Stimulated activated CD8-positive, alpha-beta memory T cell treated with anti-CD3 and anti-CD28 coated beads, Interleukin-7, amount 100 ng/mL, for 4 hours (primary cell): ENCODE data around the gene ZNF532.

Experiments used
- DNase-seq, 2 donors: peaks; one replicate each; pipeline ENCODE4 v3.0.0-alpha.2; 2020; ENCODE audit warnings: low read depth in 2 of 2

Gene ZNF532

DNA sequence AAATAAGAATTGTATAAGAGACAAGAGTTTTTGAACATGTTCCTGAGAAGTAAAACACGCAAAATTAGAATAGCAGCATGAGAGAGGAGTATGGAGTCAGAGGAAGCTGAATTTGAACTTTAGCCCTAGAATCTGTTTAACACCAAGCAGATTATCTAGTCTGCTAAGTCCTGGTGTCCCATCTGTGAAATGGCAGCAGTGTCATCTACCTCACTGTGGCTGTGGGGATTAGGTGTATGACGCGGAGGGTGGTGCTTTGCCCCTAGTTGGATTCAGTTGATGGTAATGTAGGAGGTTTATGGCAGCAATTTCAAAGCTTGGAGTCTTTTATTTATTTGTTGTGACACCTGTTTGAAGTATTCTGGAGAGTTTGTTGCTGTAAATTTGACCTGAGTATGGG is 79.2 kb downstream of the ZNF532 start:
- no peak for DNase-seq

DNA sequence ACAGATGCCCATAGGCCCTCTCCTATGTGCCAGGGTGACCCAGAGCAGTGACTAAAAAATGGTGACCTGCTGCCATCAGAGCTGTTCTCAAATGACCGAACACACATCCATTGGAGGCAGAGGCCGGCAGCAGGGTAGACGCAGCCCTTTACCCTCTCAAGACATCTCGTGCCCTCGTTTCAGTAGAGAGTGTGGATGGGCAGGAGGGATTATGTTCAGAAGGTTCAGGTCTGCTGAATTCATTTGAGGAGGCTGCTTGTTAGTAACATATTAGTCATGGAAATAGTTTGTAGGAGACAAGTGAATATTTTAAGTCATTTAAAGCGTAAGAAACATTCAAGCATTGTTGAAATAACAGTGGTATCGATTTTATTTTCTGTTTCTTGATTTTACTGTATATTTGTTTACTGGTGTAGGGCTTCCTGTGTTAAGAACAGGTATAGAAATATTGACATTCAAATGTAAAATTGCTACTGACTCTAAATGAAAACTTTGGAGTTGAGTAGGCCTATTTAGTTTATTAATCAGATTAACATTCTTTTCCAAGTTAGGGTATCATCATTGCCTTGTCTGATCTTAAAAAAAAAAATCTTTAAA is 82.6 kb downstream of the ZNF532 start:
- DNase-seq = no peak

DNA sequence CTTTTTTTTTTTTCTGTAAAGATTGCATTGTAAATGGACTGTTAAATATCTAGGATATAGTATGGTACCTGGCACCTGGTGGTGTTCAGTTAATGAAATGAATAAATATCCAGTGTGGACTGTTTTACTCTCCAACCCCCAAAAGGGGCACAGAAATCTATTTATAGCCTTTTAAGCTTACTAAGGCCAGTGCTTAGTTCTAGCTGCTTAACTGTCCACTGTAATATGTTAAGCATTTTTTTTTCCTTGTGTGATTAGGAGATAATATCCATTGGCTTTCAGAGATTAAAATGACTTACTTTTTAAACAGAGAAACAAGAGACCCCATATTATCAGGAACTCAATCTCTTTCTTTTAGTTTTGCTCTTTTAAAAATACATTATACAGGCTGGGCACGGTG is 84.4 kb downstream of the ZNF532 start:
- DNase-seq = no peak

DNA sequence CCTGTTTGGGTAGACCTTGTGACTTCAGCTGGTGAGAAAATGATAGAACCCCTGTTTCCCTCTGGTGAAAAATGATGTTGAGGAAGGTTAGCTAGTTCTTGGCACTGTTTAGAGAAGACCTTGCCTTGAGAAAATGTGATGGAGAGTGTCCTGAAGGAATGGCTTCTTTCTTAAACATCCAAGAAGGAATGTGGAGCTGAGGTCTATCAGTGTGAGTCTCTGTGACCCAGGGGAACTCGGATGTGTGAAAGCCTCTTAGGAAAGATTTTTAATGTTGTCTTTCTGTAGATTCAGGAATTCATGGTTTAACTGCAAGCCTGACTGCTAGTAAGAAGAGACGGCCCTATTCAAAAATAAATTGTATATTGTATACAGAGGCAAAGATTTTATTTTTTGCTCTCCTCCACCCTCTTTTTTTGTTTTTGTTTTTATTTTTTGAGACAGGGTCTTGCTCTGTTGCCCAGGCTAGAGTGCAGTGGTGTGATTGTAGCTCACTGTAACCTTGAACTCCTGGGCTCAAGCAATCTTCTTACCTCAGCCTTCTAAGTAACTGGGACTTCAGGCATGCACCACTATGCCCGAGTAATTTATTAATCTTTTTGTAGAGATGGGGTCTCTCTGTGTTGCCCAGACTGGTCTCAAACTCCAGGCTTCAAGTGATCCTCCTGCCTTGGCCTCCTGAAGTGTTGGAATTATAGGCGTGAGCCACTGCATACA is 87.5 kb downstream of the ZNF532 start:
- no peak for DNase-seq

DNA sequence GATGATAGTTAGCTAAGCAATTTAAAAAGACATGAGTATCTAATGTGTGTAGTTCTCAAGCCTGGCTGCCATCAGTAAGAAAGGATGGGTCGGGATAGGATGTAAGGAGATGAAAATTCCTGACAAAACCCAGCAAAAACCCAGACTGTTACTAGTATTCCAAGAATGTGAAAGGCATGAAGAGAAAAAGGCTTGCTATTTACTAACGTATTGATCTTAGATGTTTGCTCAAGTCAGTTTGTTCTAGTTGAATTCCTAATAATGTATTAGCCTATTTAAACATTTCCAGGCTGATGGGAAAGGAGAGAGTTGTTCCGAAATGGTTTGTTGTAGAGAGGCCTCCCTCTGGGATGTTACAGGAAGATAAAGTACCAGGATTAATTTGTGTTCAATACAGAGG is 88.2 kb downstream of the ZNF532 start:
- DNase-seq = no peak

DNA sequence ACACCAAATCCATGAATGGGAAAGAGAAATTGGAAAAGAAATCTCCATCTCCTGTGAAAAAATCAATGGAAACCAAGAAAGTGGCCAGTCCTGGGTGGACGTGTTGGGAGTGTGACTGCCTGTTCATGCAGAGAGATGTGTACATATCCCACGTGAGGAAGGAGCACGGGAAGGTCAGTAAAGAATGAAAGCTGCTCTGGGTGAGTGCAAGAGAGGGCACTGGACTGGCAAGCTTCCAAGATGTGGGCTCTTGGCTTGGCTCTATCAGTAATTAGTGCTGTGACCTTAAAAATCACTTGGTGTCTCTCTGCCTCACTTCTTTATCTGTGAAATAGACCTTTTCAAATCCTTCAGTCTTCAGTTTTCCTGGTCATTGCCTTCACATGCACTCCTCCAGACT is 89.0 kb downstream of the ZNF532 start:
- no peak for DNase-seq

DNA sequence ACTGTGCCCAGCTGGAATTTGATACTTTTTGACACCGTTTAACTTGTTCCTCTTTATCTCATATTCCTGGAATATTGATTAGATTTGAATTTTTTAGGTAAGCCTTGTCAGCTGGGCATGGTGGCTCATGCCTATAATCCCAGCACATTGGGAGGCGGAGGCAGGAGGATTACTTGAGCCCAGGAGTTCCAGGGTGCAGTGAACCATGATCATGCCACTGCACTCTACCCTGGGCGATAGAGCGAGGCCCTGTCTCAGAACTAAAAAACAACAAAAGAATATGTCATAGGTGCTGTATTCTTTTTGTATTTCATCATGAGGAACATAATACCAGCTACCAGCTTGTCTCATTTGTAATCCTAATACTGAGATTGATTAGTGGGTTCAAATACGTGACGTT is 90.3 kb downstream of the ZNF532 start:
- DNase-seq = no peak

DNA sequence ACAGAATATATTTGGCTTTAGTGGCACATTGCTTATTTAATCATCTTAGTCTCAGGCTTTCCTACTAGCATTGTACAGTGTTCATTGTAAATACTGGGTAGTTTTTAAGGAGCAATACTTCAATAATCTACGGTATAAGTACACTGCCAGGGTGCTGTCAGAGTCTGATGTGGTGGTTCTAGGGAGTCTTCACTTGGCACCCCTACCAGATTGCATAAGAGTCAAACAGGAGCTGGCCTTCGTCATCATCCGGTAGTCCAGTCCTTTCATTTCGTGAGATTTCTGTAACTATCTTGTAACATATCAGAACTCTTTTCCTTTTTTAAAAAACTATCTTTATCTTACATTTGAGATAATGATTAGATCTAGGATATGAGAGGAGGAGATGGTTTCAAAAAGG is 91.1 kb downstream of the ZNF532 start:
- no peak for DNase-seq

DNA sequence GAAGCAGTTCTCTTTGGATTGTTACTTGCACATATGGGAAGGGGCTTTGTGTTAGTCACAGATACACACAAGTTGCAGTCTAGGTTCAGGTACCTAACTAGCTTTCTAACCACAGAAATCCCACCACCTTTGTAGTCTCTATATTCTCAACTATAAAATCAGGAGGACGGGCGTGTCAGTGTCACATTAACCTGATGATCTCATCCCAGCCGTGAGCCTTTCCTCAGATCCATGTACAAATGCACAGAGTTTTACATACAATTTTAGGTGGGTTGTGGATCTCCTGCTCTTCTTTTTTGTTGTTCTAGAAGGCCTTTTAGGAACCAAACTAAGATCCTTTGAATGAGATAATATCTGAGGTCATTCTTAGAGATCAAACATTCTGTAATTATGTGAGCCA is 94.0 kb downstream of the ZNF532 start:
- no peak for DNase-seq

DNA sequence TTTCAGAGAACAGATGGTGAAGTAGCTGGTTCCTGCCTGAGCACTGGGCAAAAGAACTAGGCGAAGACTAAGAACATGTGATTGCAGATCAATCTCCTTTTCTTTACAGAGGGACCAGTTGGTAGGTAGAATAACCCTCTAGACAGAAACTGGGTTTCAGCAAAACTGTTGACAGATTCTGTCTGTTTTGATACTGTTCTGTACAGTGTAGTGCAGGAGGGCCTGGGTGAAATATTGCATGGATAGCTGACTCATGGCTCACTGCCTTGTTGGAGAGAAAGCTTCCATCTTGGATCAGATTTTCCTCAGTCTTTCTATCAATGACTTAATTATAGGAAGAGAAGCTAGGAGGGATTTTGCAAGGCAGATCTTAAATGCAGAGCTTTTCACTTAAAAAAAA is 95.8 kb downstream of the ZNF532 start:
- no peak for DNase-seq

DNA sequence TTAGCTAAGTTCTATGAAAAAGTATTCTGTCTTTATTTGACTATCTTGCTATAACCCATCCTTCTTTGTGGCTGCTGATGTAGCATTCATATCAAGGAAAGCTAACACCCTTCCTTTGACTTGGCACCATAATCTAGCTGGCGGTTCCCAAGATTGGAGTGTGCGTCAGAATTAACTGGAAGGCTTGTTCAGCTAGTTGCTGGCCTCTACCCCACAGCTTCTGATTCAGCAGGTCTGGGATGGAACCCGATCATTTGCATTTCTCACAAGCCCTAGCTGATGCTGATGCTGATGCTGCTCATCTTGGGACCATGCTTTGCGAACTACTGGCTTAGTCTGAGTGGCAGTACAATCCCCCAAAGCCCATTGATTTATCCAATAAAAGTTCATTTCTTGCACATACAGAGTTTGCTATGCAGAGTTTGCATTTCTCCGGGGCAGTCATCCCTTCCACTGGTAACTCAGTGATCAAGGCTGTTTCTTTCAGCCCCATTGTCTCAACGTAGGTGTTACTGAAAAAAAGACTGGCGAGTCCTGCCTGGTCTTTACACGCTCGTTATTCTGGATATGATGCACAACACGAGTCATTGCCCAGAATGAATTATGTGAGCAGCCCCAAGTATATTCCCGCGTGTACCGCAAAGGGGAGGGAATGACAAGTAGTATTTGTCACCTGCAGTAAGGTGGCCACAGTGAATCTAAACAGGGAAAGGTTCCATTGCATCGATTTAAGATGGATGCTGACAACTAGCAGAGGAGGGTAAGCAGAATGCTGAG is 96.5 kb downstream of the ZNF532 start:
- DNase-seq = no peak

DNA sequence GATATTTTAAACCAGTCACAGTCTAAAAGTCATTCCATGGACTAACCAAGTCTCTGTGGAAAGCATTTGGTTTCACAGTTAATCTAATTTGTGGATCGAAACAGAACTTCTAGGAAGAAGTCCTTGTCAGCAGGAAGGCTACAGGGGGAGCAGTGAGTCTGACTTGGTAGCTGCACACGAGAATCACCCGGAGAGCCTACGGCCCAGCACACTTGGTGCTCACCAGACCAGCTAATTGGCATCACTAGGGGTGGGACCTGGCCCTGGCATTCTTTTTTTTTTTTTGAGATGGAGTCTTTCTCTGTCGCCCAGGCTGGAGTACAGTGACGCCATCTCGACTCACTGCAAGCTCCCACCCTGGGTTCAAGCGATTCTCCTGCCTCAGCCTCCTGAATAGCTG is 97.7 kb downstream of the ZNF532 start:
- no peak for DNase-seq

DNA sequence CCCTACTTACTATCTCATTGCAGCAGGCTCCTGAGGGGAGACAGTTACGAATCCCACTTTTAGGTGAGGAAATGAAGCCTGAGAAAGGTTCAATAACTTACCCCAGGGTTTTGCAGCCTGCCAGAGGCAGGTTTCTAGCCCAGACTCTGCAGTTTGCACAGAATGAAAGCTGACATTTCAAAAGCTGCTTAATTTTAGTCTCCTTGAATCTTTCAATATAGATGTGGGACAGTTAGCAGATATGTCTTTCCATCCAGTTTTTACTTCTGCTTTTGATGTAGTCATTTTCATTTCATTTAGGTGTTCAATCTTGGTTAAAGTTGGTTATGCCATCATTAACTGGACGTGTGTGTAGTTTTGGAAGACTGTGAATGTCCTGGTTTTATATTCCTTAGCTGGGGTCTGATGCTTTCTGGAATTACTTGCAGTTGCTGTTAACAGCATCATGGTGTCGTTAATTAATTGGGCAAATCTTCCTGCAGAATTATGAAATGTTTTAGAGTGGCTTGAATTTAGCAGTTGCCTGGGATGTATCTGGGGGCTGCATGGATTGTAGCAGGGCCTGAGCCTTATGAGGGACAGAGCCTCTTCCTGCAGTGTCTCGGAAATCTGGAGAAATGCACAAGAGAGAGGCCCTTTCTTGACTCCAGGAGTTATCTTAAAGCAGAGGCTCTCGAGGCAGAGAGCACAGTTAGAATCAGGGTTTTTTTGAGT is 100.8 kb downstream of the ZNF532 start:
- DNase-seq = no peak

DNA sequence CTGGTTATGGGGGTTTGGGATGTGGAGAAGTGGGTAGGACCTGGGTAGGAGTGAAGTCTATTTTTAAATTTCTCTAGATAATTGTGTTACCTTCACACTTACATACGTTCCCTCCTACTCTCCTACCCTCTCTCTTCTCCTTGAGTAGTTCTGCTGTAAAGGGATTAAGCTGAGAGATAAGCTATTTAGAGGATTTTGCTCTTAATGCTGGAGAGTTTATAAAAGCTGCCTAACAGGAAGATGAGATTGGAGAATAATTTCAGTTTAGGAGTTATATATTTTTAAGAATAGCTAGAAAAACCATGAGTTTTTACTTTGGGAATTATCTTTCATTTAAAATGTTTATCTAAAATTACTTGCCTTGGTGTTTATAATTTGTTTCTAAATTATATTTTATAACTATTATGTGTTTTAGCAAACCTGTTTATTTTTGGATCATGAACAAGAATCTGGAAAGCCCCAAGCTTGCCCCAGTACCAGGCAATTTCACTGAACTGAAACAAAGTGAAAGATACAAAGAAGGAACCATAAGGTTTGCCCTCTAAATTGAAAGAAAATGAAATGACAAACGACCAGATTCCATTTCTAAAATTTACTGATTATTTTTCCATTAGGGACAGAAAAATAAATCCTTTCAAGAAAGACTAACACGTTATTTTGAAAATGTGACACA is 101.5 kb downstream of the ZNF532 start:
- no peak for DNase-seq

DNA sequence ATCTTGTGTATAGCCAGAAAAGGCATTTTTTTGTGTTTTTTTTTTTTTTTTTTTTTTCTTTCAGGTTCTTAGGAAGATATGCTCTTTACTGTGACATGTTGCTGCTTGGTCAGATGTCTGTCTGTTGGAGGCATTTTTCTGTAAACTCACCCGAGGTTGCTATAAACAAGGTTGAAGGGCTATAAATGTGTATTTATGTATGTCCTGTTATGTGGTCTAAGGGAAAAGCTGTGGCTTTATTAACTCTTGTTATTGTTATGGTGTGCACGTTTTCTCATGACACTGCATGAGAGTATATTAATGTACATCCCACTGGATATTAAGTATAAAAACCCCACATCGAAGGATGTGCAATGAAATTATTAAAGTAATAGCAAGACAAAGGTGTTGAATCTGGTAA is 102.0 kb downstream of the ZNF532 start:
- DNase-seq = no peak

DNA sequence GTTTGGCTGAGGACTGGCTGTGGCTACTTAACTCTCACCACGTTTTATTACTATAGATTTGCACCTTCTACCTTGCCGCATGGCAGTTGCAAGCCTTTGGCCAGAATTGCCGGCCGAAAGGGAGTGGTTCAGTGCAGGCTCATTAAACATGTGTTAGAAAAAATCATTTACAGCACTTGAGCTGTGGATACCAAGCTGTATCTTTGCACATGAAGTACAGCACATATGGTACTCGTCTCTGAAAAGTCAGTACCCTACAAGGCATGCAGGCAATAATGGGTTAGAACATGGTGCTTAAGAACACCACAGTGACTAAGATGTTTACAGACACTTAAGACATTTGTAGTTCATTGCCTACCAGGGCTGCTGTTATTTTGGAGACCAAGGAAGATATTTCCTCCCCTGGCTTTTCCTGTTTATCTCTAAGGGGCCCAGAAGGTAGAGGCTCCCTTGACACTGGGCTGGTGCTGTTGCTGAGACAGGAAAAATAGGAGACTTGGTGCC is 103.1 kb downstream of the ZNF532 start:
- no peak for DNase-seq

DNA sequence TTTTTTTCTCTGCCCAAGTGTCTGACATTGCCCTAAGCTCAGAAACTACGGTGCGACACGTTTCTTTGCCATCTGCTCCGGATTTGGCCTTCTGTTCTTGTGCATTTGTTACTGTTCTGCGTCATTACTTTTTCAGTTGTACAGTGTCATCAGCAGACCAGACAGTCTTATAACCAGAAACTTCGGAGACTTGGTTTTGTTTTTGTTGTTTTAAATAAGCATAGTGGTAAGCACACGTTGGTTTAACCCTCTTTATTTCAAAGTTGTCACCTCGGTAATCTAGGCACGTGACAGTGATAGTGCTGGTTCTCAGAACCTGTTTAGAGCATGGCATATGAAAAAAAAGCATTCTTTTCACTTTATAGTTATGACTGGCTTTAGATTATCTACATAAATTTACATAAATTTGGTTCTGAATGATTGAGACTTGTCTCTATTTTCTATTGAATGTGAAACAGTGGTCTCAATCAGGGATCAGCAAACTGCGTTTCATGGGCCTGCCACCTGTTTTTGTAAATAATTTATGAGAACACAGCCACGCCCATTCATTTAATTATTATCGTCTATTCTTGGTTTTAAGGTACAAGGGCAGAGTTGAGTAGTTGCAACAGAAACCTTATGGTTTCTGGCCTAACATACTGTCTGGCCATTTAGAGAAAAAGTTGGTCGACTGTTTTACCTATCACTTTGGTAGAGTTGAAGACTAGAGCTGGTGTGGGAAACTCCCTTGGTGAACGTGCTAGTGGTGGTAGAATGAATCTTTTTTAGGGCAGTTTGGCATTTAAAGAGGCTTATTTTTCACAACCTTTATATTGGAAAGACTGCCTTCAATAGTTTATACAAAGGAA is 106.5 kb downstream of the ZNF532 start:
- DNase-seq = no peak

DNA sequence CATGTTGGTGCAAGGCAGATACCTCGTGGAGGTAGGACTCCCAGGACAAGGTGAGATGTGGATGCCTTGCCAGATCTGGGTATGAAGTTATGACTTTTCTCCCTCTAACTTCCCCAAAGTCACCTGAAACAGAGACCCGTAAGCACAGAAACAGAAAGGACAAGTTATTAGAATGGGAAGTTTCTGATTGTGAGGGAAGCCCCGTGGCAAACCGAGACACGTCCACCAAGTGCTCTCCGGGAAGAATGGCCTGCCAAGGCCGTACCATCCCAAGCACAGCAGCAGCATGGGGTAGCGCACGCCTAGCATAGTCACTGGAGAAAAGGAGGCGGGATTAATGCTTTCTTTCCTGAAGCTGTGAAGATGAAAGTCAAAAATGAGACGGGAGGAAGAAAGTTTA is 110.6 kb downstream of the ZNF532 start:
- DNase-seq = no peak

DNA sequence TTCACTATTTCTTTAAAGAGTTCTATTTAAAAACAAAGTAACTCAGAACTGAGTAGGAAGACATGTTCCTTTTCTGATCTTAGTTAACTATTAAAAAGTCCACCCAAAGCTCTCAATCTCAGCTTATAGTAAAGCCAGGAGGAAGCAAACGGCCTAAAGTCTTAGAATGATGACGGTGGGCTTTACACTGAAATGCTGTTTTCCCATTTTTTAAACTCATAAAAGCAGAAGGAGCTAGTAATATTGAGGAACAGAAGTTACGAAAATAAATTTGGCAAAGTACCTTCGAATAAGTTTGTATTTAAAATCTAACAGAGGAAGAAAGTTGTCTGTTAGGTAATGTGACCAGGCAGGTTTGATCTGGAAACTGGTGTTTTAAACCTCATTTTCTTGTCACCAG is 111.1 kb downstream of the ZNF532 start:
- DNase-seq = no peak

DNA sequence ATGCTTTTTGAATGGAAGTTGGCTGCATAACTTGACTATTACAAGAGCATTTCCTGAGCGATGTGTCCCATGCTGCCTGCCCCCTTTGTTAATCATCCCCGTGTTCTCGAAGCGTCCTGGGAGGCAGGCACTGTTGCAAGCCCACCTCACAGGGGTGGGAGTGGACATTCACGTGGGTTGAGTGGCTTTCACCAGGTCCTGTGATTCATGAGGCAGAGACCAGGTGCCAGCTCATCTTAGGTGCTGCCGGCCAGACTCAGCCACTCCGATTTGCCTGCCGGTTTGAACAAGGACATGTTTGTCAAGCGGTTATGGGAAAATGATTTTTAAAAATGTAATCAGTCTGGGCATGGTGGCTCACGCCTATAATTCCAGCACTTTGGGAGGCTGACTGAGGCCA is 112.5 kb downstream of the ZNF532 start:
- DNase-seq = no peak

DNA sequence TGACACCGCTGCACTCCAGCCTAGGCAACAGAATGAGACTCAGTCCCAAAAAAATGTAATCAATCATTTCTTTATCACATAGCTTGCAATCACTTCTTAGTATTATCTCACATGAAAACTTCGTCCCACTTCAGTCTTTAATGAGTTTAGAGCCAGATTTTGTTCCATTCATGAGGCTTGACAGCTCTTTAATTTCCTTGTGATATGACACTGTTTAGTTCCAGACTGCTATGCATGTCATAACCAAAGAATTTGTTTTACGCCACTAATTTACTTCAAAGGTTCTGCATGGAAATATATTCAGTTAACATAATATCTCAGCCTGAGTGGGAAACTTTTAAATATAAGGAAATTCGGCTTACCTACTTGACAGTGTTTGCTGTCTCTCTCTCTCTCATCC is 113.1 kb downstream of the ZNF532 start:
- DNase-seq = no peak
